Stomach smooth muscle (tissue), 2 donors: Measurements from ENCODE around the gene SLC2A9.

Experiments used
- H3K27ac ChIP-seq: one replicate; pipeline ENCODE4 v1.7.0; 2013; ENCODE audit warnings: mild to moderate bottlenecking, low read length, inconsistent platforms
- H3K27me3 ChIP-seq, 2 donors: one replicate each; pipeline ENCODE4 v1.7.0; 2013; ENCODE audit warnings: low read length in 2 of 2; ENCODE audit not compliant: insufficient read depth in 2 of 2, control insufficient read depth in 1 of 2
- H3K36me3 ChIP-seq, 2 donors: one replicate each; pipeline ENCODE4 v1.7.0; 2013; ENCODE audit warnings: low read length in 2 of 2; ENCODE audit not compliant: control insufficient read depth in 2 of 2, insufficient read depth in 2 of 2
- H3K4me1 ChIP-seq: one replicate; pipeline ENCODE4 v1.7.0; 2013; ENCODE audit warnings: low read length; ENCODE audit not compliant: control insufficient read depth, insufficient read depth
- H3K4me3 ChIP-seq, 2 donors: one replicate each; pipeline ENCODE4 v1.7.0; 2013; ENCODE audit warnings: low read length in 2 of 2
- H3K9ac ChIP-seq, 2 donors: one replicate each; pipeline ENCODE4 v1.7.0; 2013; ENCODE audit warnings: low read length in 2 of 2, mild to moderate bottlenecking in 1 of 2
- H3K9me3 ChIP-seq, 2 donors: one replicate each; pipeline ENCODE4 v1.7.0; 2013; ENCODE audit warnings: low read length in 2 of 2; ENCODE audit not compliant: control insufficient read depth in 2 of 2
- donor health status: healthy.
- donor health status: Pancreatic carcinoma.

Gene SLC2A9

GRCh38 chr4:9891056-9891455, 130.2 kb downstream of the SLC2A9 start:
- no peaks in the 10 kb centered on the region for H3K4me1 ChIP-seq
- H3K4me3 ChIP-seq = no peak overlapping the region
- H3K9ac ChIP-seq = no peak overlapping the region
- H3K27me3 ChIP-seq = no peaks in the 10 kb centered on the region
- H3K36me3 ChIP-seq = no peaks in the 10 kb centered on the region
- no peaks in the 10 kb centered on the region for H3K9me3 ChIP-seq
- no peak overlapping the region for H3K27ac ChIP-seq

- no peak overlapping the region for H3K27ac ChIP-seq
Observed at GRCh38 chr4:9889306-9889705, 132.0 kb downstream of the SLC2A9 start.

GRCh38 chr4:9885958-9886357, 135.3 kb downstream of the SLC2A9 start:
- no peaks in the 10 kb centered on the region for H3K36me3 ChIP-seq
- H3K4me3 ChIP-seq = no peak overlapping the region
- H3K27ac ChIP-seq = no peak overlapping the region

More at GRCh38 chr4:9889306-9889705, 132.0 kb downstream of the SLC2A9 start:
- Histone ChIP-seq H3K4me3 (no peak overlapping the region), H3K9ac (no peak overlapping the region), H3K4me1 (no peaks in the 10 kb centered on the region), H3K9me3 (no peaks in the 10 kb centered on the region), H3K36me3 (no peaks in the 10 kb centered on the region), H3K27me3 (no peaks in the 10 kb centered on the region)

GRCh38 chr4:9880406-9881197, 140.7 kb downstream of the SLC2A9 start:
- Histone ChIP-seq H3K4me3 (no peak overlapping the region), H3K9me3 (no peaks in the 10 kb centered on the region), H3K36me3 (no peaks in the 10 kb centered on the region), H3K27me3 (no peaks in the 10 kb centered on the region), H3K9ac (no peak overlapping the region), H3K4me1 (peaks cover 2% of the 10 kb centered on the region), H3K27ac (no peak overlapping the region)

More at GRCh38 chr4:9885958-9886357, 135.3 kb downstream of the SLC2A9 start:
- Histone ChIP-seq H3K4me1 (no peaks in the 10 kb centered on the region), H3K9me3 (no peaks in the 10 kb centered on the region), H3K9ac (no peak overlapping the region), H3K27me3 (no peaks in the 10 kb centered on the region)

GRCh38 chr4:9877123-9877522, 144.2 kb downstream of the SLC2A9 start:
- Histone ChIP-seq H3K4me1 (peaks cover 2% of the 10 kb centered on the region), H3K27ac (no peak overlapping the region), H3K27me3 (no peaks in the 10 kb centered on the region), H3K4me3 (no peak overlapping the region), H3K36me3 (no peaks in the 10 kb centered on the region), H3K9me3 (no peaks in the 10 kb centered on the region), H3K9ac (no peak overlapping the region)

GRCh38 chr4:9875516-9875915, 145.8 kb downstream of the SLC2A9 start:
- Histone ChIP-seq H3K4me1 (peaks cover 2% of the 10 kb centered on the region), H3K27ac (no peak overlapping the region), H3K36me3 (no peaks in the 10 kb centered on the region), H3K27me3 (no peaks in the 10 kb centered on the region), H3K9ac (no peak overlapping the region), H3K4me3 (no peak overlapping the region), H3K9me3 (peaks cover 0 to 3% of the 10 kb centered on the region in 2 donors)

GRCh38 chr4:9874385-9874784, 146.9 kb downstream of the SLC2A9 start:
- Histone ChIP-seq H3K9me3 (peaks cover 0 to 7% of the 10 kb centered on the region in 2 donors), H3K4me1 (no peaks in the 10 kb centered on the region)

GRCh38 chr4:9870165-9870790, 151.0 kb downstream of the SLC2A9 start:
- H3K36me3 ChIP-seq = peaks cover 0 to 2% of the 10 kb centered on the region in 2 donors
- no peak overlapping the region for H3K9ac ChIP-seq
- H3K27me3 ChIP-seq = no peaks in the 10 kb centered on the region
- no peak overlapping the region for H3K4me3 ChIP-seq
- peaks cover 0 to 7% of the 10 kb centered on the region in 2 donors for H3K9me3 ChIP-seq
- no peaks in the 10 kb centered on the region for H3K4me1 ChIP-seq
- H3K27ac ChIP-seq = no peak overlapping the region

More at GRCh38 chr4:9874385-9874784, 146.9 kb downstream of the SLC2A9 start:
- no peak overlapping the region for H3K4me3 ChIP-seq
- H3K9ac ChIP-seq = no peak overlapping the region
- no peak overlapping the region for H3K27ac ChIP-seq
- H3K27me3 ChIP-seq = no peaks in the 10 kb centered on the region
- H3K36me3 ChIP-seq = no peaks in the 10 kb centered on the region

GRCh38 chr4:9867751-9868425, 153.4 kb downstream of the SLC2A9 start:
- Histone ChIP-seq H3K9ac (no peak overlapping the region), H3K4me3 (no peak overlapping the region), H3K27ac (no peak overlapping the region), H3K4me1 (no peaks in the 10 kb centered on the region), H3K9me3 (peaks cover 0 to 7% of the 10 kb centered on the region in 2 donors), H3K36me3 (peaks cover 0 to 2% of the 10 kb centered on the region in 2 donors), H3K27me3 (no peaks in the 10 kb centered on the region)

- Histone ChIP-seq H3K4me3 (no peak overlapping the region), H3K9me3 (peaks cover 0 to 7% of the 10 kb centered on the region in 2 donors), H3K27ac (no peak overlapping the region), H3K36me3 (peaks cover 0 to 2% of the 10 kb centered on the region in 2 donors), H3K9ac (no peak overlapping the region), H3K27me3 (no peaks in the 10 kb centered on the region), H3K4me1 (no peaks in the 10 kb centered on the region)
Observed at GRCh38 chr4:9866931-9867330, 154.4 kb downstream of the SLC2A9 start.
